ENCODE results near the gene HOXC10. TPM values are rescaled to one million over a fixed set of nuclear protein-coding genes. Genes with fewer than 3 reads are reported as not detected.

Gene HOXC10
- total RNA-seq, 1 experiment from 2014 or later: 3.8 TPM

DNA sequence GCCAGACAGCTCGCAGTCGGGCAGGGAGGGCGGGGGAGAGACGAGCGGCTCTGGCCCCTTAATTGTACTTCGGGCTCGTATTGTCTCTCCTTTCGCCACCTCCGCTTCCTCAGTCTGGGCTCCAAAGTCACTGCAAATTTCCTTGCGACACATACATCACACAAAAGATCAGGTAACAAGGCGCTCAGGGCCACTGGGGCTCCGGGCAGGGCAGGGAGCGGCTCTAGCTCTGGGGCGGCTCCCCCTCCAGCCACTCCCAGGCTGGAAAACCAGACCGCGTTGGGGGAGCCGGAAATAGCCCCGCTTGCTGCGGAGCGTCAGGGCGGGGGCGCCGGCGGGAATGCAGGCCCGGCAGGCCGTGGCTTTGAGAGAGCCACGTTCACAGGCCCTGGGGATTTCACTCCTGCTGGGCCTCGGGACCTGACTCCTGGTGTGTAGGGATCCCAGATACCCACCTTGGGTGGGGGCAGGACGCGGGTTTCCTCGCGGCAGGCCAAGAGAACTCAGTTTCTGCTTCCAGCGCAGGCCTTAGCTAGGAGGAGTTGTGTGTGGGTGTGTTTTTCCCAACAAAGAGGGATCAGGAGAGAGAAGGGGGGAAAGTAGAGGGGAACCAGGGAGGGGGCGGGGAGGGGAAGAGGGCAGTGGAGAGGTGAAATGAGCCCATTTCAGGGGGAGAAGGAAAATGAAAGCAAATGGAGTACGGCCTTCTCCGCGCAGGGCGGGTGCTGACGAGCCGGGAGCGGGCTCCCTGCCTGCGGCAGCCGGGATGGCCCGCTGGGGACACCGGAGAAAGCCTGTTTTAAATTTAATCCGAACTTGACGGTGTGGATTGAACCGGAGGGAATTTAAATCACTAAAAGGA lies 10.7 kb downstream of the HOXC10 start:
- no peak overlapping the region for H2AFZ ChIP-seq (ENCODE audit: low read depth, low read length, poor library complexity, severe bottlenecking)
- POLR2A ChIA-PET: interaction anchor here (0.6 to 3.4 kb wide), 5 partner anchors 9 to 215 kb away, joined by 3 to 9 read pairs (median 3); partner anchors contain the start of gene HOXC10
- peak; percentile 78 for ATAC-seq
- H3K9me2 ChIP-seq (ENCODE audit: insufficient read depth): no peaks in the 10 kb centered on the region
- no TSS peak for BruUV-seq (replicated peaks)
- H3K79me2 ChIP-seq (ENCODE audit: insufficient read depth, low read length): peaks cover 42% of the 10 kb centered on the region
- DNase-seq (ENCODE audit: low read depth, low spot score): no peak
- H3K4me2 ChIP-seq (ENCODE audit: low read length): peak overlapping the region; percentile 94
- peak overlapping the region; percentile 78 to 85 for H3K4me3 ChIP-seq (replicated peaks in 1 of 2; ENCODE audit: low read depth in 1 of 2, low read length in 2 of 2)
- CTCF ChIA-PET: interaction anchor here (0.6 to 2.1 kb wide), 8 partner anchors 10 to 250 kb away, joined by 3 to 15 read pairs (median 3); partner anchors contain the start of genes HOXC10 and HOXC5
- RAD21 ChIA-PET (ENCODE audit: low non-redundant PET in 1 of 2, low total read pairs in 2 of 2, uncharacterized antibody in 2 of 2, unreplicated experiment in 2 of 2): interaction anchor here (0.6 to 1.0 kb wide), 3 partner anchors 8 to 32 kb away, joined by 3 read pairs; no protein-coding TSS in a partner anchor
- H3K9ac ChIP-seq (ENCODE audit: low read length): peak overlapping the region; percentile 97
- H3K27me3 ChIP-seq (ENCODE audit: insufficient read depth, low read length): no peaks in the 10 kb centered on the region
- H4K20me1 ChIP-seq (ENCODE audit: insufficient read depth): no peaks in the 10 kb centered on the region
- peaks cover 17 to 35% of the 10 kb centered on the region in 2 experiments; a peak in 3 of 4 replicates for H3K4me1 ChIP-seq (ENCODE audit: control insufficient read depth in 1 of 2, insufficient read depth in 2 of 2, low read length in 2 of 2)
- intact Hi-C loops (cut with micrococcal nuclease): no loop called here
- H3K9me3 ChIP-seq (ENCODE audit: control insufficient read depth in 1 of 2, insufficient read depth in 1 of 2, low read depth in 1 of 2, low read length in 2 of 2): no peaks in the 10 kb centered on the region
- H3K36me3 ChIP-seq (ENCODE audit: control insufficient read depth in 1 of 2, insufficient read depth in 2 of 2, low read length in 2 of 2): no peaks in the 10 kb centered on the region
- H3K27ac ChIP-seq (ENCODE audit: low read depth, low read length): peak overlapping the region; percentile 81
- TF ChIP-seq POLR2A (IDR thresholded peaks at IDR 0.05; ENCODE audit: borderline replicate concordance, extremely low read depth, insufficient read depth, insufficient read length) (peak; percentile 61), CBX3 (IDR thresholded peaks at IDR 0.05; ENCODE audit: low read depth) (no peak), ELF1 (IDR thresholded peaks at IDR 0.05; ENCODE audit: borderline replicate concordance, low read depth) (no peak), FOSL1 (IDR thresholded peaks at IDR 0.05; ENCODE audit: low read depth) (no peak), EZH2 (IDR thresholded peaks at IDR 0.05) (no peak), ZNF274 (IDR thresholded peaks at IDR 0.05; ENCODE audit: low read depth, low read length) (no peak), POLR2AphosphoS5 (IDR thresholded peaks at IDR 0.05; ENCODE audit: low read depth, low read length) (peak; percentile 79), SP1 (IDR thresholded peaks at IDR 0.05; ENCODE audit: low read depth) (no peak), SIN3A (IDR thresholded peaks at IDR 0.05; ENCODE audit: low read depth) (no peak), ZFX (IDR thresholded peaks at IDR 0.05) (peak; percentile 97), JUND (IDR thresholded peaks at IDR 0.05) (no peak), EGR1 (IDR thresholded peaks at IDR 0.05; ENCODE audit: low read depth) (no peak), EZH2phosphoT487 (IDR thresholded peaks at IDR 0.05; ENCODE audit: borderline replicate concordance) (no peak), CEBPB (IDR thresholded peaks at IDR 0.05; ENCODE audit: low read depth) (no peak), TCF7L2 (IDR thresholded peaks at IDR 0.05; ENCODE audit: borderline replicate concordance, extremely low read depth, insufficient read depth, insufficient read length) (peak; percentile 61), YY1 (IDR thresholded peaks at IDR 0.05; ENCODE audit: extremely low read depth, insufficient replicate concordance, low read depth, low read length) (peak; percentile 63), SRF (IDR thresholded peaks at IDR 0.05; ENCODE audit: low read depth) (no peak)
- TF ChIP-seq, protein P1, sequence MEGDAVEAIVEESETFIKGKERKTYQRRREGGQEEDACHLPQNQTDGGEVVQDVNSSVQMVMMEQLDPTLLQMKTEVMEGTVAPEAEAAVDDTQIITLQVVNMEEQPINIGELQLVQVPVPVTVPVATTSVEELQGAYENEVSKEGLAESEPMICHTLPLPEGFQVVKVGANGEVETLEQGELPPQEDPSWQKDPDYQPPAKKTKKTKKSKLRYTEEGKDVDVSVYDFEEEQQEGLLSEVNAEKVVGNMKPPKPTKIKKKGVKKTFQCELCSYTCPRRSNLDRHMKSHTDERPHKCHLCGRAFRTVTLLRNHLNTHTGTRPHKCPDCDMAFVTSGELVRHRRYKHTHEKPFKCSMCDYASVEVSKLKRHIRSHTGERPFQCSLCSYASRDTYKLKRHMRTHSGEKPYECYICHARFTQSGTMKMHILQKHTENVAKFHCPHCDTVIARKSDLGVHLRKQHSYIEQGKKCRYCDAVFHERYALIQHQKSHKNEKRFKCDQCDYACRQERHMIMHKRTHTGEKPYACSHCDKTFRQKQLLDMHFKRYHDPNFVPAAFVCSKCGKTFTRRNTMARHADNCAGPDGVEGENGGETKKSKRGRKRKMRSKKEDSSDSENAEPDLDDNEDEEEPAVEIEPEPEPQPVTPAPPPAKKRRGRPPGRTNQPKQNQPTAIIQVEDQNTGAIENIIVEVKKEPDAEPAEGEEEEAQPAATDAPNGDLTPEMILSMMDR (IDR thresholded peaks at IDR 0.05 in 2 of 3, conservative IDR thresholded peaks at IDR 0.05 in 1 of 3; ENCODE audit: borderline replicate concordance in 1 of 3, insufficient read depth in 1 of 3, low read depth in 2 of 3, low read length in 2 of 3): no peak
- TF ChIP-seq, protein P2, sequence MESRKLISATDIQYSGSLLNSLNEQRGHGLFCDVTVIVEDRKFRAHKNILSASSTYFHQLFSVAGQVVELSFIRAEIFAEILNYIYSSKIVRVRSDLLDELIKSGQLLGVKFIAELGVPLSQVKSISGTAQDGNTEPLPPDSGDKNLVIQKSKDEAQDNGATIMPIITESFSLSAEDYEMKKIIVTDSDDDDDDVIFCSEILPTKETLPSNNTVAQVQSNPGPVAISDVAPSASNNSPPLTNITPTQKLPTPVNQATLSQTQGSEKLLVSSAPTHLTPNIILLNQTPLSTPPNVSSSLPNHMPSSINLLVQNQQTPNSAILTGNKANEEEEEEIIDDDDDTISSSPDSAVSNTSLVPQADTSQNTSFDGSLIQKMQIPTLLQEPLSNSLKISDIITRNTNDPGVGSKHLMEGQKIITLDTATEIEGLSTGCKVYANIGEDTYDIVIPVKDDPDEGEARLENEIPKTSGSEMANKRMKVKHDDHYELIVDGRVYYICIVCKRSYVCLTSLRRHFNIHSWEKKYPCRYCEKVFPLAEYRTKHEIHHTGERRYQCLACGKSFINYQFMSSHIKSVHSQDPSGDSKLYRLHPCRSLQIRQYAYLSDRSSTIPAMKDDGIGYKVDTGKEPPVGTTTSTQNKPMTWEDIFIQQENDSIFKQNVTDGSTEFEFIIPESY (IDR thresholded peaks at IDR 0.05; ENCODE audit: extremely low read depth, insufficient replicate concordance, low read length): no peak
